ENCODE measurements around the gene MYO15B. TPM values are rescaled to one million over a fixed set of nuclear protein-coding genes. Genes with fewer than 3 reads are reported as not detected.

MYO15B gene
- total and polyA plus RNA-seq, 2 of the 13 experiments (the other 11 are each of a cell fraction or from before 2014, with no cell fraction given) = 2.8 to 8.1 TPM

DNA sequence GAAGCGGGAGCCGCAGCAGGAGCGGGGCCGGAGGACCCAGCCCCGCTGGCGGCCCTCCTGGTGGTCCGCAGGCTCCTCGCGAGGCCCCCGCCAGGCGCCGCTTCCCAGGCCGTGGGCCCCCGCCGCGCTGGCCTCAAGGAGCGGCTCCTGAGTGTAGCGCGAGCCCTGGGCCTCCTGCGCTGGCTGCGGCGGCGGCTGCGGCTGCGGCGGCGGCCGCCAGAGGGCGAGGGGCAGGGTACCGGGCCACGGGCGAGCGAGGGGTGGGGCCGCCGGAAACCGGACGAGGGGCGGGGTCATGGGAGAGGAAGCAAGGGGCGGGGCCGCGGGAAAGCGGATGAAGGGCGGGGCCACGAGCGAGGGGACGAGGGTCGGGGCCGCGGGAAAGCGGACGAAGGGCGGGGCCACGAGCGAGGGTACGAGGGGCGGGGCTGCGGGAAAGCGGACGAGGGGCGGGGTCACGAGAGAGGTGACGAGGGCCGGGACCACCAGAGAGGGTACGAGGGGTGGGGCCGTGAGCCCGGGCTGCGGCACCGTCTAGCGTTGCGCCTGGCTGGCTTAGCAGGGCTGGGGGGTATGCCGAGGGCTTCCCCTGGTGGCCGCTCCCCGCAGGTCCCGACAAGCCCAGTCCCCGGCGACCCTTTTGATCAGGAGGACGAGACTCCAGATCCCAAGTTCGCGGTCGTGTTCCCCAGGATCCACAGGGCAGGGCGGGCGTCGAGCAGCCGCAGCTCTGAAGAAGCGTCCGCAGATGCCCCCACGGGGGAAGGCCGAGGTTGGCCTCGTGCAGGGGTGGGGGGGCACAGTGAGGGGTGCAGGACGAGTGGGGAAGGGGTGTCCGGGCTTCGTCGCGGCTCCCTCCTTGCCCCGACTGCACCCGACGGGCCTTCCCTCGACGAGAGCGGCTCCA is 1.7 kb downstream of the MYO15B start (continued):
- TF ChIP-seq, protein P1, sequence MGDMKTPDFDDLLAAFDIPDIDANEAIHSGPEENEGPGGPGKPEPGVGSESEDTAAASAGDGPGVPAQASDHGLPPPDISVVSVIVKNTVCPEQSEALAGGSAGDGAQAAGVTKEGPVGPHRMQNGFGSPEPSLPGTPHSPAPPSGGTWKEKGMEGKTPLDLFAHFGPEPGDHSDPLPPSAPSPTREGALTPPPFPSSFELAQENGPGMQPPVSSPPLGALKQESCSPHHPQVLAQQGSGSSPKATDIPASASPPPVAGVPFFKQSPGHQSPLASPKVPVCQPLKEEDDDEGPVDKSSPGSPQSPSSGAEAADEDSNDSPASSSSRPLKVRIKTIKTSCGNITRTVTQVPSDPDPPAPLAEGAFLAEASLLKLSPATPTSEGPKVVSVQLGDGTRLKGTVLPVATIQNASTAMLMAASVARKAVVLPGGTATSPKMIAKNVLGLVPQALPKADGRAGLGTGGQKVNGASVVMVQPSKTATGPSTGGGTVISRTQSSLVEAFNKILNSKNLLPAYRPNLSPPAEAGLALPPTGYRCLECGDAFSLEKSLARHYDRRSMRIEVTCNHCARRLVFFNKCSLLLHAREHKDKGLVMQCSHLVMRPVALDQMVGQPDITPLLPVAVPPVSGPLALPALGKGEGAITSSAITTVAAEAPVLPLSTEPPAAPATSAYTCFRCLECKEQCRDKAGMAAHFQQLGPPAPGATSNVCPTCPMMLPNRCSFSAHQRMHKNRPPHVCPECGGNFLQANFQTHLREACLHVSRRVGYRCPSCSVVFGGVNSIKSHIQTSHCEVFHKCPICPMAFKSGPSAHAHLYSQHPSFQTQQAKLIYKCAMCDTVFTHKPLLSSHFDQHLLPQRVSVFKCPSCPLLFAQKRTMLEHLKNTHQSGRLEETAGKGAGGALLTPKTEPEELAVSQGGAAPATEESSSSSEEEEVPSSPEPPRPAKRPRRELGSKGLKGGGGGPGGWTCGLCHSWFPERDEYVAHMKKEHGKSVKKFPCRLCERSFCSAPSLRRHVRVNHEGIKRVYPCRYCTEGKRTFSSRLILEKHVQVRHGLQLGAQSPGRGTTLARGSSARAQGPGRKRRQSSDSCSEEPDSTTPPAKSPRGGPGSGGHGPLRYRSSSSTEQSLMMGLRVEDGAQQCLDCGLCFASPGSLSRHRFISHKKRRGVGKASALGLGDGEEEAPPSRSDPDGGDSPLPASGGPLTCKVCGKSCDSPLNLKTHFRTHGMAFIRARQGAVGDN (CRISPR knock-in tag; IDR thresholded peaks at IDR 0.05) = peak; percentile 76
- TF ChIP-seq ZBTB7B (CRISPR knock-in tag; IDR thresholded peaks at IDR 0.05) (peak; percentile 87), ZBTB40 (IDR thresholded peaks at IDR 0.05) (no peak), ZBTB40 (CRISPR knock-in tag; IDR thresholded peaks at IDR 0.05) (no peak), RAD51 (IDR thresholded peaks at IDR 0.05; ENCODE audit: borderline replicate concordance) (no peak), THAP7 (CRISPR knock-in tag; IDR thresholded peaks at IDR 0.05) (0 out of 2 replicates have a peak, but pooled peaks have one; percentile 52), FOXA3 (CRISPR knock-in tag; IDR thresholded peaks at IDR 0.05) (0 out of 2 replicates have a peak, but pooled peaks have one; percentile 11)
- TF ChIP-seq, protein P2, sequence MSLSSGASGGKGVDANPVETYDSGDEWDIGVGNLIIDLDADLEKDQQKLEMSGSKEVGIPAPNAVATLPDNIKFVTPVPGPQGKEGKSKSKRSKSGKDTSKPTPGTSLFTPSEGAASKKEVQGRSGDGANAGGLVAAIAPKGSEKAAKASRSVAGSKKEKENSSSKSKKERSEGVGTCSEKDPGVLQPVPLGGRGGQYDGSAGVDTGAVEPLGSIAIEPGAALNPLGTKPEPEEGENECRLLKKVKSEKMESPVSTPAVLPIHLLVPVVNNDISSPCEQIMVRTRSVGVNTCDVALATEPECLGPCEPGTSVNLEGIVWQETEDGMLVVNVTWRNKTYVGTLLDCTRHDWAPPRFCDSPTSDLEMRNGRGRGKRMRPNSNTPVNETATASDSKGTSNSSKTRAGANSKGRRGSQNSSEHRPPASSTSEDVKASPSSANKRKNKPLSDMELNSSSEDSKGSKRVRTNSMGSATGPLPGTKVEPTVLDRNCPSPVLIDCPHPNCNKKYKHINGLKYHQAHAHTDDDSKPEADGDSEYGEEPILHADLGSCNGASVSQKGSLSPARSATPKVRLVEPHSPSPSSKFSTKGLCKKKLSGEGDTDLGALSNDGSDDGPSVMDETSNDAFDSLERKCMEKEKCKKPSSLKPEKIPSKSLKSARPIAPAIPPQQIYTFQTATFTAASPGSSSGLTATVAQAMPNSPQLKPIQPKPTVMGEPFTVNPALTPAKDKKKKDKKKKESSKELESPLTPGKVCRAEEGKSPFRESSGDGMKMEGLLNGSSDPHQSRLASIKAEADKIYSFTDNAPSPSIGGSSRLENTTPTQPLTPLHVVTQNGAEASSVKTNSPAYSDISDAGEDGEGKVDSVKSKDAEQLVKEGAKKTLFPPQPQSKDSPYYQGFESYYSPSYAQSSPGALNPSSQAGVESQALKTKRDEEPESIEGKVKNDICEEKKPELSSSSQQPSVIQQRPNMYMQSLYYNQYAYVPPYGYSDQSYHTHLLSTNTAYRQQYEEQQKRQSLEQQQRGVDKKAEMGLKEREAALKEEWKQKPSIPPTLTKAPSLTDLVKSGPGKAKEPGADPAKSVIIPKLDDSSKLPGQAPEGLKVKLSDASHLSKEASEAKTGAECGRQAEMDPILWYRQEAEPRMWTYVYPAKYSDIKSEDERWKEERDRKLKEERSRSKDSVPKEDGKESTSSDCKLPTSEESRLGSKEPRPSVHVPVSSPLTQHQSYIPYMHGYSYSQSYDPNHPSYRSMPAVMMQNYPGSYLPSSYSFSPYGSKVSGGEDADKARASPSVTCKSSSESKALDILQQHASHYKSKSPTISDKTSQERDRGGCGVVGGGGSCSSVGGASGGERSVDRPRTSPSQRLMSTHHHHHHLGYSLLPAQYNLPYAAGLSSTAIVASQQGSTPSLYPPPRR (CRISPR knock-in tag; IDR thresholded peaks at IDR 0.05; ENCODE audit: borderline replicate concordance) = 0 out of 2 replicates have a peak, but pooled peaks have one; percentile 28

Measured in HepG2 (cell line).